IMR-90 (cell line): ENCODE measurements around the gene MARCHF9.

Source experiments
- BHLHE40 ChIP-seq: fragments of 150-350 bp; IDR thresholded peaks from 2 replicates; pipeline ENCODE4 v1.6.1; 2016; ENCODE audit warnings: mild to moderate bottlenecking, low read depth, low read length
- CEBPB ChIP-seq: IDR thresholded peaks from 2 replicates; pipeline ENCODE4 v1.6.1; 2012; ENCODE audit warnings: low read depth, low read length, improper control_type of control experiment
- CTCF ChIP-seq: conservative IDR thresholded peaks from 2 replicates; pipeline ENCODE4 v1.5.1; 2012; ENCODE audit warnings: mild to moderate bottlenecking, low read depth, low read length, improper control_type of control experiment
- FOS ChIP-seq: fragments of 150-350 bp; IDR thresholded peaks from 2 replicates; pipeline ENCODE4 v1.6.1; 2016; ENCODE audit warnings: low read depth, low read length
- MAFK ChIP-seq: IDR thresholded peaks from 2 replicates; pipeline ENCODE4 v1.6.1; 2012; ENCODE audit warnings: low read depth, low read length, improper control_type of control experiment
- MAZ ChIP-seq: IDR thresholded peaks from 2 replicates; pipeline ENCODE4 v1.6.1; 2012; ENCODE audit warnings: low read depth, mild to moderate bottlenecking, low read length, improper control_type of control experiment, moderate library complexity, borderline replicate concordance
- MXI1 ChIP-seq: IDR thresholded peaks from 2 replicates; pipeline ENCODE4 v1.6.1; 2012; ENCODE audit warnings: low read depth, mild to moderate bottlenecking, low read length, moderate library complexity, borderline replicate concordance
- POLR2A ChIP-seq: IDR thresholded peaks from 2 replicates; pipeline ENCODE4 v1.6.1; 2012; ENCODE audit warnings: mild to moderate bottlenecking, low read depth, low read length
- RAD21 ChIP-seq: IDR thresholded peaks from 2 replicates; pipeline ENCODE4 v1.6.1; 2012; ENCODE audit warnings: low read length, improper control_type of control experiment
- RCOR1 ChIP-seq: IDR thresholded peaks from 2 replicates; pipeline ENCODE4 v1.6.1; 2012; ENCODE audit warnings: mild to moderate bottlenecking, low read length, improper control_type of control experiment; ENCODE audit not compliant: insufficient replicate concordance
- RFX5 ChIP-seq: IDR thresholded peaks from 2 replicates; pipeline ENCODE4 v1.8.0; 2012; ENCODE audit warnings: low read depth, mild to moderate bottlenecking, low read length, moderate library complexity
- SMC3 ChIP-seq: fragments of 150-350 bp; IDR thresholded peaks from 2 replicates; pipeline ENCODE4 v1.6.1; 2016; ENCODE audit warnings: low read depth, mild to moderate bottlenecking, antibody characterized with exemption, low read length, moderate library complexity
- TF ChIP-seq, protein P1 (sequence below): fragments of 150-350 bp; IDR thresholded peaks from 2 replicates; pipeline ENCODE4 v1.6.1; 2016; ENCODE audit warnings: low read depth, mild to moderate bottlenecking, low read length, moderate library complexity, borderline replicate concordance
- TF ChIP-seq, protein P2 (sequence below): fragments of 150-350 bp; IDR thresholded peaks from 2 replicates; pipeline ENCODE4 v1.6.1; 2017; ENCODE audit warnings: mild to moderate bottlenecking, antibody characterized with exemption, low read length, low read depth

- TF ChIP-seq SMC3 (no peak), RFX5 (no peak), POLR2A (no peak), CTCF (no peak), CEBPB (no peak), MAZ (no peak), MAFK (no peak), BHLHE40 (no peak), RAD21 (no peak), FOS (no peak), RCOR1 (no peak), MXI1 (no peak)
- TF ChIP-seq, protein P1, sequence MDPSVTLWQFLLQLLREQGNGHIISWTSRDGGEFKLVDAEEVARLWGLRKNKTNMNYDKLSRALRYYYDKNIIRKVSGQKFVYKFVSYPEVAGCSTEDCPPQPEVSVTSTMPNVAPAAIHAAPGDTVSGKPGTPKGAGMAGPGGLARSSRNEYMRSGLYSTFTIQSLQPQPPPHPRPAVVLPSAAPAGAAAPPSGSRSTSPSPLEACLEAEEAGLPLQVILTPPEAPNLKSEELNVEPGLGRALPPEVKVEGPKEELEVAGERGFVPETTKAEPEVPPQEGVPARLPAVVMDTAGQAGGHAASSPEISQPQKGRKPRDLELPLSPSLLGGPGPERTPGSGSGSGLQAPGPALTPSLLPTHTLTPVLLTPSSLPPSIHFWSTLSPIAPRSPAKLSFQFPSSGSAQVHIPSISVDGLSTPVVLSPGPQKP = no peak
- TF ChIP-seq, protein P2, sequence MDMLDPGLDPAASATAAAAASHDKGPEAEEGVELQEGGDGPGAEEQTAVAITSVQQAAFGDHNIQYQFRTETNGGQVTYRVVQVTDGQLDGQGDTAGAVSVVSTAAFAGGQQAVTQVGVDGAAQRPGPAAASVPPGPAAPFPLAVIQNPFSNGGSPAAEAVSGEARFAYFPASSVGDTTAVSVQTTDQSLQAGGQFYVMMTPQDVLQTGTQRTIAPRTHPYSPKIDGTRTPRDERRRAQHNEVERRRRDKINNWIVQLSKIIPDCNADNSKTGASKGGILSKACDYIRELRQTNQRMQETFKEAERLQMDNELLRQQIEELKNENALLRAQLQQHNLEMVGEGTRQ = no peak
Observed at GRCh38 chr12:57755454-57756372, 810 bp downstream of the MARCHF9 start.
